Sigmoid colon (tissue), 4 donors: ENCODE results near the gene IL17D.

ENCODE experiments used
- CTCF ChIP-seq, 4 experiments: fragments of 450-650 bp in 3 of 4; fragments of 200-600 bp in 1 of 4; IDR thresholded peaks; one replicate each; pipeline ENCODE4 v1.5.1; 2016 to 2019; ENCODE audit warnings: antibody characterized with exemption in 4 of 4, mild to moderate bottlenecking in 3 of 4, moderate library complexity in 2 of 4
- EP300 ChIP-seq, 4 donors: sonication (generic); formaldehyde crosslinking; IDR thresholded peaks; one replicate each; pipeline ENCODE4 v1.6.1; 2017; ENCODE audit warnings: antibody characterized with exemption in 4 of 4
- POLR2AphosphoS5 ChIP-seq, 4 donors: sonication (generic); formaldehyde crosslinking; IDR thresholded peaks; one replicate each; pipeline ENCODE4 v1.6.1; 2017; ENCODE audit warnings: antibody characterized with exemption in 4 of 4

DNA sequence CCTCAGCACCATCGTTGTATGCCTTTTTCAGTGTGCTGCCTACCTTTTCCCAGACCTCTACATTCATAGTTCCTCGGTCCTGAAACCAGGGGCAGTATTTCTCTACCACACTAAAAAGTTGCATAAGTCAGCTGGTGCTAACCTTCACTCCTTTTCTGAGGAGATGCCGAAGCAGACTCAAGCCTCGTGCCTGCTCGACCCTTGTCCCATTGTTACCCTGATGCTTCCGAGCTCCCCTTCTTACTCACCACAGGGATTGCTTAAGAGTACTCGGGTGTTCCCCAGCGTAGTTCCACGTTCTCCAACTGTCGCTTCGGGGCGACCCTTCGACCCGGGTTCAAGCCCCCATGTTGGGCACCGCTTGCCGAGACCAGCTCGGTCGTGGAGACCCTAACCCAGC is 19.0 kb upstream of the IL17D start:
- TF ChIP-seq CTCF (IDR thresholded peaks at IDR 0.05), result no peak
- TF ChIP-seq EP300 (IDR thresholded peaks at IDR 0.05), result no peak
- no peak for TF ChIP-seq POLR2AphosphoS5 (IDR thresholded peaks at IDR 0.05)
